H1 (cell line): ENCODE measurements around the gene RNASEL. TPM values are rescaled to one million over a fixed set of nuclear protein-coding genes. Genes with fewer than 3 reads are reported as not detected.

Experiments
- CTCF ChIA-PET: fragments of 300-600 bp; sonication (Branson Sonifier 250); formaldehyde crosslinking; loops from one replicate; lab custom pipeline; 2021; ENCODE audit not compliant: partially characterized antibody; lab: Charles Lee
- POLR2A ChIA-PET: fragments of 300-600 bp; sonication (Branson Sonifier 250); formaldehyde crosslinking; loops from one replicate; lab custom pipeline; 2021; ENCODE audit warnings: inconsistent platforms; ENCODE audit not compliant: partially characterized antibody; lab: Charles Lee
- DNase-seq, 2 experiments: peaks; one replicate each; pipeline versions ENCODE4 v3.0.0 to v3.0.0-alpha.2; 2010 to 2022; ENCODE audit warnings: low spot score in 2 of 2, low read depth in 1 of 2, mixed read lengths in 1 of 2
- FAIRE-seq: peaks from 2 replicates; lab custom pipeline; 2011; peaks lifted over from hg19 to GRCh38; lab: Jason Lieb, UNC
- H2AFZ ChIP-seq: 2 replicates; pipeline ENCODE4 v1.8.1; 2012; ENCODE audit warnings: low read length, inconsistent platforms
- H2AK5ac ChIP-seq: 2 replicates; pipeline ENCODE4 v1.6.1; 2013; ENCODE audit warnings: low read depth, low read length
- H2BK120ac ChIP-seq: replicated peaks from 2 replicates; pipeline ENCODE3; 2013; ENCODE audit warnings: low read depth, low read length, inconsistent platforms
- H2BK12ac ChIP-seq: 2 replicates; pipeline ENCODE4 v1.6.1; 2013; ENCODE audit warnings: low read depth, low read length
- H2BK15ac ChIP-seq: 2 replicates; pipeline ENCODE4 v1.6.1; 2013; ENCODE audit warnings: low read length
- H2BK20ac ChIP-seq: 2 replicates; pipeline ENCODE4 v1.6.1; 2013; ENCODE audit warnings: low read length
- H2BK5ac ChIP-seq: 2 replicates; pipeline ENCODE4 v1.6.1; 2013; ENCODE audit warnings: low read depth, low read length
- H3K14ac ChIP-seq: 2 replicates; pipeline ENCODE4 v1.6.1; 2013; ENCODE audit warnings: inconsistent platforms; ENCODE audit not compliant: insufficient read length
- H3K18ac ChIP-seq: 2 replicates; pipeline ENCODE4 v1.6.1; 2013; ENCODE audit warnings: low read length; ENCODE audit errors: extremely low read depth
- H3K23ac ChIP-seq: 2 replicates; pipeline ENCODE4 v1.6.1; 2013; ENCODE audit warnings: inconsistent platforms; ENCODE audit not compliant: insufficient read length
- H3K23me2 ChIP-seq: 2 replicates; pipeline ENCODE4 v1.6.1; 2013; ENCODE audit warnings: low read depth, low read length
- H3K27ac ChIP-seq: 2 replicates; pipeline ENCODE4 v1.6.1; 2011; ENCODE audit warnings: low read depth, low read length, inconsistent platforms
- H3K27me3 ChIP-seq, 4 experiments: replicated peaks in 1 of 4; 1 replicate in 1 of 4; 2 replicates in 3 of 4; pipeline versions ENCODE4 v1.6.1 to v1.8.1; 2011 to 2013; ENCODE audit warnings: low read length in 3 of 4, mild to moderate bottlenecking in 3 of 4, inconsistent platforms in 2 of 4, mixed read lengths in 2 of 4, moderate library complexity in 1 of 4; ENCODE audit not compliant: control insufficient read depth in 3 of 4, insufficient read depth in 3 of 4; ENCODE audit errors: extremely low read depth in 1 of 4
- H3K36me3 ChIP-seq, 4 experiments: 2 replicates each; pipeline versions ENCODE4 v1.6.1 to v1.8.1; 2011 to 2013; ENCODE audit warnings: mild to moderate bottlenecking in 4 of 4, low read length in 3 of 4, moderate library complexity in 2 of 4, control low read depth in 1 of 4, inconsistent platforms in 1 of 4; ENCODE audit not compliant: insufficient read depth in 4 of 4, control insufficient read depth in 2 of 4
- H3K4ac ChIP-seq: replicated peaks from 2 replicates; pipeline ENCODE3; 2013; ENCODE audit warnings: low read length, low read depth, mixed read lengths, inconsistent platforms; ENCODE audit not compliant: insufficient read length
- H3K4me1 ChIP-seq, 4 experiments: replicated peaks in 1 of 4; 1 replicate in 1 of 4; 2 replicates in 3 of 4; pipeline versions ENCODE4 v1.6.1 to v1.8.1; 2011 to 2013; ENCODE audit warnings: low read length in 3 of 4, inconsistent platforms in 2 of 4, mixed read lengths in 1 of 4; ENCODE audit not compliant: insufficient read depth in 4 of 4, control insufficient read depth in 3 of 4
- H3K4me2 ChIP-seq, 2 experiments: 2 replicates each; pipeline versions ENCODE4 v1.6.1 to v1.8.1; 2011 to 2013; ENCODE audit warnings: low read depth in 2 of 2, low read length in 2 of 2, control low read depth in 1 of 2, inconsistent platforms in 1 of 2, mild to moderate bottlenecking in 1 of 2; ENCODE audit not compliant: insufficient read depth in 1 of 2
- H3K4me3 ChIP-seq, 4 experiments: fragments of 200-600, 300-600 bp in 1 of 4; sonication (generic), shearing (Covaris generic), sonication (Bioruptor Twin) in 1 of 4; 2 replicates each; pipeline versions ENCODE4 v1.5.1 to v1.8.1; 2011 to 2016; ENCODE audit warnings: low read length in 4 of 4, low read depth in 3 of 4, control low read depth in 2 of 4, inconsistent platforms in 2 of 4, mild to moderate bottlenecking in 2 of 4, mixed read lengths in 1 of 4, moderate library complexity in 1 of 4; ENCODE audit not compliant: insufficient read depth in 2 of 4; ENCODE audit errors: extremely low read depth in 1 of 4
- H3K56ac ChIP-seq: replicated peaks from 2 replicates; pipeline ENCODE3; 2013; ENCODE audit warnings: low read depth, mild to moderate bottlenecking, mixed read lengths, low read length, inconsistent platforms; ENCODE audit not compliant: insufficient read length
- H3K79me1 ChIP-seq: 2 replicates; pipeline ENCODE4 v1.6.1; 2013; ENCODE audit warnings: low read depth, low read length, control low read depth
- H3K79me2 ChIP-seq, 2 experiments: 2 replicates each; pipeline versions ENCODE4 v1.6.1 to v1.8.1; 2012 to 2013; ENCODE audit warnings: low read length in 2 of 2, mild to moderate bottlenecking in 2 of 2, inconsistent platforms in 1 of 2; ENCODE audit not compliant: insufficient read depth in 2 of 2, control insufficient read depth in 1 of 2
- H3K9ac ChIP-seq, 4 experiments: replicated peaks in 1 of 4; 1 replicate in 1 of 4; 2 replicates in 3 of 4; pipeline versions ENCODE4 v1.6.1 to v1.8.1; 2011 to 2013; ENCODE audit warnings: low read depth in 3 of 4, low read length in 3 of 4, control low read depth in 2 of 4, mild to moderate bottlenecking in 2 of 4, moderate library complexity in 2 of 4, inconsistent platforms in 1 of 4; ENCODE audit errors: extremely low read depth in 1 of 4
- H3K9me3 ChIP-seq, 2 experiments: 2 replicates each; pipeline versions ENCODE4 v1.6.1 to v1.8.1; 2012 to 2013; ENCODE audit warnings: mild to moderate bottlenecking in 2 of 2, moderate library complexity in 2 of 2, control low read depth in 1 of 2, inconsistent platforms in 1 of 2, low read depth in 1 of 2, low read length in 1 of 2, mixed read lengths in 1 of 2; ENCODE audit not compliant: insufficient read depth in 2 of 2
- H4K20me1 ChIP-seq, 2 experiments: replicated peaks in 1 of 2; 2 replicates each; pipeline versions ENCODE3 to v1.8.1; 2011 to 2013; ENCODE audit warnings: inconsistent platforms in 2 of 2, low read length in 2 of 2, mild to moderate bottlenecking in 1 of 2; ENCODE audit not compliant: insufficient read depth in 2 of 2, control insufficient read depth in 1 of 2
- H4K5ac ChIP-seq: 2 replicates; pipeline ENCODE4 v1.6.1; 2013; ENCODE audit warnings: low read length, low read depth, mixed read lengths, inconsistent platforms; ENCODE audit not compliant: insufficient read length
- H4K8ac ChIP-seq: 2 replicates; pipeline ENCODE4 v1.8.0; 2013; ENCODE audit warnings: mild to moderate bottlenecking, moderate library complexity, low read length, inconsistent platforms; ENCODE audit not compliant: insufficient read depth; ENCODE audit errors: extremely low read depth
- H4K91ac ChIP-seq: replicated peaks from 2 replicates; pipeline ENCODE3; 2013; ENCODE audit warnings: low read length, mixed read lengths, inconsistent platforms; ENCODE audit not compliant: insufficient read length
- ATF3 ChIP-seq: IDR thresholded peaks from 2 replicates; pipeline ENCODE4 v1.6.1; 2011; ENCODE audit warnings: low read depth, mild to moderate bottlenecking, low read length; ENCODE audit not compliant: insufficient read depth
- JUND ChIP-seq: IDR thresholded peaks from 2 replicates; pipeline ENCODE4 v1.6.1; 2011; ENCODE audit warnings: mild to moderate bottlenecking, improper control_type of control experiment, low read length
- KDM1A ChIP-seq: fragments of 200-600, 300-600 bp; sonication (generic); IDR thresholded peaks from 2 replicates; pipeline ENCODE4 v1.7.1; 2016; ENCODE audit warnings: mild to moderate bottlenecking, low read length, borderline replicate concordance
- KDM5A ChIP-seq: fragments of 200-600 bp; IDR thresholded peaks from 2 replicates; pipeline ENCODE4 v1.7.1; 2012; ENCODE audit warnings: mild to moderate bottlenecking, low read length, inconsistent platforms, mixed read lengths
- POLR2AphosphoS5 ChIP-seq: IDR thresholded peaks from 2 replicates; pipeline ENCODE4 v1.6.1; 2011; ENCODE audit warnings: low read depth, low read length
- RBBP5 ChIP-seq: IDR thresholded peaks from 2 replicates; pipeline ENCODE4 v1.7.1; 2012; ENCODE audit warnings: low read depth, mild to moderate bottlenecking, inconsistent platforms, low read length, moderate library complexity, borderline replicate concordance
- RFX5 ChIP-seq: IDR thresholded peaks from 2 replicates; pipeline ENCODE4 v1.6.1; 2011; ENCODE audit warnings: low read depth, low read length, improper control_type of control experiment, borderline replicate concordance
- TEAD4 ChIP-seq: IDR thresholded peaks from 2 replicates; pipeline ENCODE4 v1.6.1; 2012; ENCODE audit warnings: low read depth, low read length, inconsistent platforms, mixed read lengths
- WGBS, 2 experiments: shearing (Covaris generic) in 1 of 2; methylation state at CpG; one replicate each; pipeline versions ENCODE4 v1.1.6 to v1.1.7; 2013 to 2015; ENCODE audit warnings: low lambda C conversion rate in 2 of 2, mixed read lengths in 2 of 2, inconsistent platforms in 1 of 2, low coverage in 1 of 2, missing lambda C conversion rate in 1 of 2; ENCODE audit not compliant: insufficient replicate concordance in 2 of 2, insufficient coverage in 1 of 2, insufficient read length in 1 of 2; ENCODE audit errors: extremely low coverage in 1 of 2, missing lambda C conversion rate in 1 of 2; 5-methylcytosine and 5-hydroxymethylcytosine counted together
- polyA plus RNA-seq, 7 experiments: library from polyadenylated mRNA; depleted of rRNA in 3 of 7; stranded (reverse) in 5 of 7; unstranded in 2 of 7; fragments of >200 nt in 5 of 7; fragments of 200-250 nt in 2 of 7; gene quantifications; 1 replicate in 5 of 7; 2 replicates in 1 of 7; 4 replicates in 1 of 7; pipeline versions ENCODE4 v1.2.1 to v1.2.3, GENCODE V29; 2011 to 2013; ENCODE audit warnings: missing spikeins in 2 of 7, mixed read lengths in 2 of 7
- total RNA-seq: library from RNA; stranded (reverse); fragmentation: NEBNext Ultra II Directional; extraction: Animal tissue kit (Norgen Biotek cat#: 25700); gene quantifications from 2 replicates; pipeline ENCODE4 v1.2.1, GENCODE V29; 2021

Gene RNASEL
- total and polyA plus RNA-seq, 2 of the 8 experiments (the other 6 are each of a cell fraction or from before 2014, with no cell fraction given), result 0.39 to 0.78 TPM

GRCh38 chr1:182533896-182534295 is 55.2 kb downstream of the RNASEL start:
- H2BK15ac ChIP-seq, result no peak overlapping the region
- H2BK20ac ChIP-seq, result no peak overlapping the region
- no peak overlapping the region for H2AK5ac ChIP-seq
- CTCF ChIA-PET, result no interaction called here
- H4K8ac ChIP-seq, result no peak overlapping the region
- no peak overlapping the region for H3K4ac ChIP-seq
- H3K4me2 ChIP-seq, result no peak overlapping the region
- no peaks in the 10 kb centered on the region; a peak in 1 of 7 replicates for H3K27me3 ChIP-seq
- no peaks in the 10 kb centered on the region for H3K4me1 ChIP-seq
- no peak overlapping the region for H3K56ac ChIP-seq
- H3K14ac ChIP-seq, result no peak overlapping the region
- no peak overlapping the region for H3K9ac ChIP-seq
- no peak overlapping the region for H3K18ac ChIP-seq
- H2BK5ac ChIP-seq, result no peak overlapping the region
- no peak overlapping the region for H2BK120ac ChIP-seq
- H3K9me3 ChIP-seq, result no peaks in the 10 kb centered on the region
- H4K20me1 ChIP-seq, result no peaks in the 10 kb centered on the region
- H3K79me1 ChIP-seq, result no peaks in the 10 kb centered on the region
- H3K23ac ChIP-seq, result no peak overlapping the region
- H2BK12ac ChIP-seq, result no peak overlapping the region
- 89% methylated on average over 2 of the region's 2 CpGs; no CpG with 5 or more reads in 1 of the 2 experiments for WGBS, 2 experiments
- FAIRE-seq (no peak), DNase-seq (no peak)
- no peaks in the 10 kb centered on the region for H3K23me2 ChIP-seq
- TF ChIP-seq ATF3 (no peak), JUND (no peak), POLR2AphosphoS5 (no peak), TEAD4 (no peak), RBBP5 (no peak), RFX5 (no peak), KDM1A (no peak), KDM5A (no peak)
- H3K4me3 ChIP-seq, result no peak overlapping the region
- no peak overlapping the region for H4K5ac ChIP-seq
- POLR2A ChIA-PET, result no interaction called here
- no peak overlapping the region for H4K91ac ChIP-seq
- H3K79me2 ChIP-seq, result no peaks in the 10 kb centered on the region
- no peak overlapping the region for H3K27ac ChIP-seq
- no peaks in the 10 kb centered on the region for H3K36me3 ChIP-seq
- no peak overlapping the region for H2AFZ ChIP-seq
